Embryonic facial prominence (tissue), 1 donor: ENCODE data around the gene TSLP.

ENCODE experiments used
- DNase-seq: peaks from one replicate; pipeline ENCODE4 v3.0.0-alpha.2; 2016; ENCODE audit errors: extremely low spot score

The TSLP gene

GRCh38 chr5:111095982-111096381 is 24.5 kb downstream of the TSLP start:
- DNase-seq, result no peak

- no peak for DNase-seq
Observed at GRCh38 chr5:111099058-111099778, 27.7 kb downstream of the TSLP start.

GRCh38 chr5:111106320-111106948 is 34.9 kb downstream of the TSLP start:
- DNase-seq, result no peak

DNA sequence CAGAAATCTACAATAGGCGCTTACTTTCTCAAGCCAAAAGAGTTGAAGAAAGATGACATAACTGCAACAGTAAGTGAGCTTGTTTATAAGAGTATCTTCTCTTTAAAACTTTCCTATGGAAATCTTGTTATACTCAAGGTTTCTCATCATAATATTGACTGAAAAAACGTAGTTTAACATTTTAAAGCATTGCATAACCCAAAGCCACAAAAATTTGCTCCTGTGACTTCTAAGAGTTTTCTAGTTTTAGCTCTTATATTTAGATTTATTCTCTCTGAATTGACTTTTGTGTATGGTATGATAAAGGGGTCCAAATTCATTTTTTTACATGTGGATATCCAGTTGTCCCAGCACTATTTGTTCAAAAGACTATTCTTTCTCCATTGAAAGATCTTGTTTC is 35.9 kb downstream of the TSLP start:
- no peak for DNase-seq

DNA sequence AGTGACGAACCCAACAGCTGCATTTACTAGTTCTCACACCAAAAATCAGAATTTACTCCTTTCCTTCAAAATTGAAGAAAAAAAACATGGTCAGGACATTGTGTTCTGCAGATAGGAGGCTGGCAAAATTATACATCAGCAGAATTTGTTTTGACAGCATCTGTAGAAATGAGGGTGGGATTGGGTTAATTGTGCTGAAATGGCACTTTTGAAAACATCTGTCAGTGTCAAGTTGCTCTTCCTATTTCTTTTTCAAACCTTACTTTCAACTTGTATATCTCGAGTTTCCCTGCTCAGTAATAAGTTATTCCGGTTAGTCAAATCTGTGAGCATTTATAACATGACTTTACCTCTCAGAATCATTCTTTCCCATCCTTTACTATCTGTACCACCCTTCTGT is 40.4 kb downstream of the TSLP start:
- no peak for DNase-seq

- no peak for DNase-seq
Observed at GRCh38 chr5:111113678-111114077, 42.2 kb downstream of the TSLP start.

GRCh38 chr5:111115229-111115628 is 43.7 kb downstream of the TSLP start:
- DNase-seq, result no peak

- DNase-seq, result no peak
Observed at GRCh38 chr5:111116550-111116949, 45.0 kb downstream of the TSLP start.

GRCh38 chr5:111117136-111117535 is 45.6 kb downstream of the TSLP start:
- no peak for DNase-seq

DNA sequence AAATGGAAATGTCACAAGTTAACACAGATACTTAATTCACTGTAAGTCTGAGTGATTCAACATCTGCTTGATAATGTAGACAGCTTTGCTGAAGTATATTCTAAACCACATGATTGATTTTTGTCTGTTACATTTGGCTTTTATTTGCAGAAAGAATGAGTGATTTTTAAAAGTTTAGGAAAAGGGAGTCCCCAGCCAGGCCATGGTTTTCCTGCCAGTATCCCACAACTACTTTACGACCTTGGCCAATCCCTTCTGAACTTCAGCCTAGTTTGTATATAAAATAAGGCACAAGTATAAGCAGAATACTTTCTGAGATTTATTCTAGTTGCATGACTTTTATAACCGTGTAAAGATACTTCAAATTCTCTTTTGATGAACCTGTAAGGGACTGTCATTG is 47.7 kb downstream of the TSLP start:
- no peak for DNase-seq

DNA sequence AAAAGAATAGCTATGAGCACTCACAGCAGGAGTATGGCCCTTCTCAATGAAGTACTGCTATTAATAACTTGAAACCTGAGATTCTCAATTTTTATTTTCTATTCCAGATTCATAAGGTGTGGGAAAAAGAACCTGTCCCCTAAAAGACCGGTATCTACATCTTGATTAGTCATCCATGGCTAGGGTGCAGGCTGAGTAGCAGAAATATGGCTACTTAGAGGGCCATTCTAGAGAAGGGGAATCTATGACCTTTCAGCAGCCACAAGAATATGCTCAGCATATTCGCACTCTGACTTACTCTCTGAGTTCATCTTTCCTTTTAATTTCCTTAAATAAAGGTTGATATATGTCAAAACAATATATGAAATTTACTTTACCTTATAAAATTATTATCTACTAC is 48.3 kb downstream of the TSLP start:
- no peak for DNase-seq

DNA sequence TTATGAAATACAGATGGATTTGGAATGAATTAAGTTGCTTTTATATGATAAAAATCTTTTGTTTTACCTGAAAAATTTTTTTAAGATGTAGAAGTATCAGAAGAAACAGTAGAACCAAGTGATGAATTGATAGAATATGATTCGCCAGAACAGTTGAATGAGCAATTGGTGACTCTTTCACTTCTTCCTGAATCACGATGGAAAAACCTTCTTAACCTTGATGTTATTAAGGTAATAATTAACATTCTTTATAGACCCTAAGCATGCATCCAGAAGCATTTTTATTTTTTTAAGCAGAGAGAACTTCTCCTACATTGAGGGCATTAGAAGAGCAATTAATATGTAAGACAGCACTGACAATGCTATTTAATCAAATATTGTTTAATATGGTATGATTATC is 49.4 kb downstream of the TSLP start:
- DNase-seq, result no peak

DNA sequence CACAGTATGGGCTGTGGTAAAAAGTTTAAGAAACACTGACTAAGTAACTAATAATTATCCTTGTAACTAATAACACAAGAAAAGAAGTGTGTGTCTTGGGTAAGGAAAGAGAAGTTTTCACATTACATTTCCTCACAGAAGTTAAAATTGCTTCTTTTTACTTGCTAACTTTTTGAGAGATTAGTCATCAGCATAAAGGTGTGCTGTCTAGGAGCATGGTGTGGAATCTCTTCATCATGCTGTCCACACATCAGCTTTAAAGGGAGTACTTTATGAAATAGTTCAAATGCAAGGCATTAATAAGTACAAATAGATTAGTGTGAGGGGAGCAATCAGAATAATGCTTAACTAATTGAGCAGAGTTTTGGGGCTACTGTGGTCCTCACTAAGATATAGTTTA is 50.4 kb downstream of the TSLP start:
- no peak for DNase-seq

GRCh38 chr5:111122398-111122797 is 50.9 kb downstream of the TSLP start:
- no peak for DNase-seq

GRCh38 chr5:111124793-111125192 is 53.3 kb downstream of the TSLP start:
- no peak for DNase-seq

- DNase-seq, result no peak
Observed at GRCh38 chr5:111126896-111127295, 55.4 kb downstream of the TSLP start.
